K562 (cell line): Measurements from ENCODE around the gene NBEAL2. TPM values are rescaled to one million over a fixed set of nuclear protein-coding genes. Genes with fewer than 3 reads are reported as not detected.
A peak's percentile ranks its signal among the peaks of the same experiment; 100 is the strongest.

Experiments used
- BRD9 ChIP-seq: fragments of 450-650 bp; IDR thresholded peaks from 2 replicates; pipeline ENCODE4 v1.6.1; 2018; ENCODE audit warnings: low read depth; ENCODE audit not compliant: partially characterized antibody
- CCAR2 ChIP-seq: fragments of 200-400 bp; formaldehyde crosslinking; IDR thresholded peaks from 2 replicates; pipeline ENCODE4 v1.6.1; 2017; ENCODE audit warnings: mild to moderate bottlenecking, low read depth, low read length
- COPS2 ChIP-seq: fragments of 450-650 bp; conservative IDR thresholded peaks from 2 replicates; pipeline ENCODE4 v1.6.1; 2016; ENCODE audit warnings: mild to moderate bottlenecking, moderate library complexity
- E2F6 ChIP-seq, 2 experiments: IDR thresholded peaks; 2 replicates each; pipeline ENCODE4 v1.6.1; 2011; ENCODE audit warnings: borderline replicate concordance in 1 of 2, control low read depth in 1 of 2, low read depth in 1 of 2, low read length in 1 of 2, mild to moderate bottlenecking in 1 of 2, mixed read lengths in 1 of 2, moderate library complexity in 1 of 2; ENCODE audit not compliant: insufficient read depth in 1 of 2, insufficient read length in 1 of 2, poor library complexity in 1 of 2, severe bottlenecking in 1 of 2; ENCODE audit errors: extremely low read depth in 1 of 2
- GATAD2A ChIP-seq: fragments of 450-650 bp; IDR thresholded peaks from 2 replicates; pipeline ENCODE4 v1.6.1; 2017
- KAT2B ChIP-seq: IDR thresholded peaks from one replicate; pipeline ENCODE4 v1.6.1; 2012; ENCODE audit warnings: low read depth, mild to moderate bottlenecking, control low read depth, inconsistent platforms, low read length, moderate library complexity
- KAT7 ChIP-seq: sonication (generic); formaldehyde crosslinking; IDR thresholded peaks from 2 replicates; pipeline ENCODE4 v1.8.0; 2022; ENCODE audit warnings: missing genetic modification reagents, mild to moderate bottlenecking, borderline replicate concordance
- MYC ChIP-seq, 2 experiments: fragments of 250-450 bp in 1 of 2; sonication (Bioruptor Pico) in 1 of 2; IDR thresholded peaks; 2 replicates each; pipeline versions ENCODE4 v1.5.1 to v1.6.1; 2012 to 2021; ENCODE audit warnings: low read depth in 2 of 2, borderline replicate concordance in 1 of 2, improper control_type of control experiment in 1 of 2, low read length in 1 of 2, mild to moderate bottlenecking in 1 of 2, moderate library complexity in 1 of 2
- RBM14 ChIP-seq: fragments of 200-400 bp; formaldehyde crosslinking; IDR thresholded peaks from 2 replicates; pipeline ENCODE4 v1.6.1; 2018; ENCODE audit warnings: low read depth, mild to moderate bottlenecking, low read length, moderate library complexity, borderline replicate concordance; ENCODE audit not compliant: insufficient read depth
- SAFB ChIP-seq: fragments of 200-400 bp; formaldehyde crosslinking; IDR thresholded peaks from 2 replicates; pipeline ENCODE4 v1.6.1; 2017; ENCODE audit warnings: low read depth, low read length, borderline replicate concordance
- SRF ChIP-seq, 2 experiments: fragments of 250-450, 450-650 bp in 1 of 2; sonication (Bioruptor Pico) in 1 of 2; sonication (generic) in 1 of 2; formaldehyde crosslinking; IDR thresholded peaks; 2 replicates each; pipeline versions ENCODE4 v1.5.0 to v1.5.1; 2020 to 2022; ENCODE audit warnings: mild to moderate bottlenecking in 1 of 2, missing genetic modification reagents in 1 of 2
- STAT5A ChIP-seq: IDR thresholded peaks from 2 replicates; pipeline ENCODE4 v1.6.1; 2012; ENCODE audit warnings: low read length, inconsistent platforms, borderline replicate concordance
- TAL1 ChIP-seq: fragments of 450-650 bp; IDR thresholded peaks from 2 replicates; pipeline ENCODE4 v1.6.1; 2016; ENCODE audit warnings: mild to moderate bottlenecking
- TCFL5 ChIP-seq: fragments of 250-450 bp; sonication (Bioruptor Pico); conservative IDR thresholded peaks from 2 replicates; pipeline ENCODE4 v1.6.1; 2021; ENCODE audit warnings: mild to moderate bottlenecking, moderate library complexity, matching md5 sums
- THRB ChIP-seq: fragments of 450-650 bp; formaldehyde crosslinking; conservative IDR thresholded peaks from 2 replicates; pipeline ENCODE4 v1.4.0; 2022; ENCODE audit warnings: mild to moderate bottlenecking, missing genetic modification characterization
- ZC3H4 ChIP-seq: sonication (generic); formaldehyde crosslinking; IDR thresholded peaks from 2 replicates; pipeline ENCODE4 v1.9.0; 2021; ENCODE audit warnings: missing genetic modification reagents, borderline replicate concordance
- ZNF12 ChIP-seq: sonication (generic); formaldehyde crosslinking; IDR thresholded peaks from 2 replicates; pipeline ENCODE4 v1.4.0; 2020; ENCODE audit warnings: mild to moderate bottlenecking, missing genetic modification reagents
- ZNF165 ChIP-seq: fragments of 250-450 bp; sonication (Bioruptor Pico); IDR thresholded peaks from 2 replicates; pipeline ENCODE4 v1.4.0; 2020; ENCODE audit warnings: borderline replicate concordance
- ZNF217 ChIP-seq: sonication (generic); formaldehyde crosslinking; IDR thresholded peaks from 2 replicates; pipeline ENCODE4 v1.8.0; 2022; ENCODE audit warnings: mild to moderate bottlenecking, missing genetic modification reagents
- ZNF24 ChIP-seq: fragments of 450-650 bp; IDR thresholded peaks from 2 replicates; pipeline ENCODE4 v1.6.1; 2016
- ZNF780A ChIP-seq: fragments of 250-450 bp; sonication (Bioruptor Pico); IDR thresholded peaks from 2 replicates; pipeline ENCODE4 v1.5.0; 2021; ENCODE audit warnings: mild to moderate bottlenecking
- polyA plus RNA-seq, 8 experiments: library from polyadenylated mRNA; depleted of rRNA in 4 of 8; stranded (reverse) in 5 of 8; unstranded in 3 of 8; fragments of >200 nt; fragmentation: Nextera tagmentation in 2 of 8; fragmentation: Illumina TruSeq in 1 of 8; extraction: Ambion mirVana in 2 of 8; extraction: Trizol in 1 of 8; gene quantifications; 2 replicates each; pipeline versions ENCODE4 v1.2.1 to v1.2.3, GENCODE V29; 2011 to 2014; ENCODE audit warnings: inconsistent platforms in 1 of 8, missing spikeins in 1 of 8
- total RNA-seq, 7 experiments: library from RNA; depleted of rRNA in 6 of 7; stranded (reverse); fragments of >200 nt in 6 of 7; fragmentation: Illumina TruSeq in 2 of 7; extraction: Trizol in 2 of 7; gene quantifications; 2 replicates each; pipeline versions ENCODE4 v1.2.1 to v1.2.3, GENCODE V29; 2011 to 2021; ENCODE audit warnings: low replicate concordance in 1 of 7
- TF ChIP-seq, protein P1 (sequence below), 2 experiments: IDR thresholded peaks; 2 replicates each; pipeline ENCODE4 v1.6.1; 2012; ENCODE audit warnings: improper control_type of control experiment in 2 of 2, low read depth in 2 of 2, low read length in 2 of 2, borderline replicate concordance in 1 of 2
- TF ChIP-seq, protein P2 (sequence below): fragments of 450-650 bp; formaldehyde crosslinking; IDR thresholded peaks from 2 replicates; pipeline ENCODE4 v1.4.0; 2022; ENCODE audit warnings: mild to moderate bottlenecking, moderate library complexity

The NBEAL2 gene
- total and polyA plus RNA-seq, 9 of the 15 experiments (the other 6 are each of a cell fraction or from before 2014, with no cell fraction given), result 0.06 to 114 (median 29.6) TPM

DNA sequence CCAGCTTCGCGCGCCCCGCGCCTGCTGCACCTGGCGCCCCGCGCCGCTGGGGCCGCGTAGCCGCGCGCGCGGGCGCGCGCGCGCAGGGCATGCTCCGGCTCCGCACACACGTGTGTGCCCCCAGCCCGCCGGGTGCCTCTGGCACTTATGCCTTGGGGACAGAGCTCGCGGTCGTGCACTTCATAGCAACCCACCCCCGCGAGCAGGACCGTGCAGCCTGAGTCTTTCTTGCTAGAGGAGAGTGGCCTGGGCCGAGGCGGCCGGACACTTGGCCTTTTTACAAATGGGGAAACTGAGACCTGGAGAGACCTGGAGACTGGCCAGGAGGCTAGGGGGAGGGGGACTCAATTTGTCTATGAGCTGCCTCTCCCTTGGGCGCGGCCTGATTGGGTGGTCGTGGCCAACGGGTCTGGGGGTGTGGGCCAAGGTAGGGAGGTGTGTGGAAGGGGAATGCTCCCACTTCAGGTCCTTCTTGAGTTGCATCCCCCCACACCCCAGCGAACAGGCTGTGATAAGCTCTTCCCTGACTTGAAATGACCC, 562 bp downstream of the NBEAL2 start (continued):
- TF ChIP-seq ZC3H4 (CRISPR knock-in tag) (peak; percentile 84; the same call in 1 of the 2 replicates), RBM14 (no peak), BRD9 (no peak), MYC (IDR thresholded peaks at IDR 0.05; ENCODE audit: low read depth, low read length) (0 out of 2 replicates have a peak, but pooled peaks have one; percentile 9), MYC (CRISPR knock-in tag; IDR thresholded peaks at IDR 0.05; ENCODE audit: borderline replicate concordance, low read depth) (no peak), THRB (CRISPR knock-in tag) (no peak), KAT7 (0 out of 2 replicates have a peak, but pooled peaks have one; percentile 54), KAT2B (no peak), ZNF24 (no peak), TAL1 (no peak), E2F6 (IDR thresholded peaks at IDR 0.05; ENCODE audit: borderline replicate concordance in 1 of 2, extremely low read depth in 1 of 2, insufficient read depth in 1 of 2, insufficient read length in 1 of 2, low read depth in 1 of 2, low read length in 1 of 2, poor library complexity in 1 of 2, severe bottlenecking in 1 of 2) (peak in 1 of 2 experiments; percentile 60), SAFB (no peak), TCFL5 (no peak), SRF (CRISPR knock-in tag; IDR thresholded peaks at IDR 0.05) (no peak), COPS2 (no peak), ZNF780A (no peak), ZNF217 (CRISPR knock-in tag) (no peak), ZNF12 (CRISPR knock-in tag) (no peak), ZNF165 (no peak), GATAD2A (no peak), CCAR2 (no peak), STAT5A (no peak)
- TF ChIP-seq, protein P1, sequence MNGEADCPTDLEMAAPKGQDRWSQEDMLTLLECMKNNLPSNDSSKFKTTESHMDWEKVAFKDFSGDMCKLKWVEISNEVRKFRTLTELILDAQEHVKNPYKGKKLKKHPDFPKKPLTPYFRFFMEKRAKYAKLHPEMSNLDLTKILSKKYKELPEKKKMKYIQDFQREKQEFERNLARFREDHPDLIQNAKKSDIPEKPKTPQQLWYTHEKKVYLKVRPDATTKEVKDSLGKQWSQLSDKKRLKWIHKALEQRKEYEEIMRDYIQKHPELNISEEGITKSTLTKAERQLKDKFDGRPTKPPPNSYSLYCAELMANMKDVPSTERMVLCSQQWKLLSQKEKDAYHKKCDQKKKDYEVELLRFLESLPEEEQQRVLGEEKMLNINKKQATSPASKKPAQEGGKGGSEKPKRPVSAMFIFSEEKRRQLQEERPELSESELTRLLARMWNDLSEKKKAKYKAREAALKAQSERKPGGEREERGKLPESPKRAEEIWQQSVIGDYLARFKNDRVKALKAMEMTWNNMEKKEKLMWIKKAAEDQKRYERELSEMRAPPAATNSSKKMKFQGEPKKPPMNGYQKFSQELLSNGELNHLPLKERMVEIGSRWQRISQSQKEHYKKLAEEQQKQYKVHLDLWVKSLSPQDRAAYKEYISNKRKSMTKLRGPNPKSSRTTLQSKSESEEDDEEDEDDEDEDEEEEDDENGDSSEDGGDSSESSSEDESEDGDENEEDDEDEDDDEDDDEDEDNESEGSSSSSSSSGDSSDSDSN (IDR thresholded peaks at IDR 0.05; ENCODE audit: borderline replicate concordance in 1 of 2, low read depth in 2 of 2, low read length in 2 of 2), result no peak
- TF ChIP-seq, protein P2, sequence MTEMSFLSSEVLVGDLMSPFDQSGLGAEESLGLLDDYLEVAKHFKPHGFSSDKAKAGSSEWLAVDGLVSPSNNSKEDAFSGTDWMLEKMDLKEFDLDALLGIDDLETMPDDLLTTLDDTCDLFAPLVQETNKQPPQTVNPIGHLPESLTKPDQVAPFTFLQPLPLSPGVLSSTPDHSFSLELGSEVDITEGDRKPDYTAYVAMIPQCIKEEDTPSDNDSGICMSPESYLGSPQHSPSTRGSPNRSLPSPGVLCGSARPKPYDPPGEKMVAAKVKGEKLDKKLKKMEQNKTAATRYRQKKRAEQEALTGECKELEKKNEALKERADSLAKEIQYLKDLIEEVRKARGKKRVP (CRISPR knock-in tag), result no peak
